ENCODE data around the gene PDE3A.

DNA sequence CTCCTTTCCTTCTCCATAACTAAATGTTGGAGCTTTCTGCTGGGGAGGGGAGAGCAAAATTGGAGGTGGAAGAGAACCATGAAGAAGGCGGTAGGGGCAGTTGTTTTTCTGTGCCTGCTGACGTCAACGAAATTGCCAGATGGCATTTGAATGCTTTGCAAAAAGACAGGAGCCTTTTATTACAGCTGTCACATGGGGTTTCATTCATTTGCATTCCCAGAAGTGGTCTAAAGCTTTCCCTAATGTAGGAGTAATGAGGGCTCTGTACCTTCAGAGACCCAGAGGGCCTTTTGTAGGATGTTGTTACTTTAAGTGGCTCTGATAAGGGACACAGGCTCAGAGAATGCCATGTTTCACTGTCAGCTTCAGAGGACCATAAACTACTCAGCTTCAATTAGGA, 219.7 kb downstream of the PDE3A start:
- TF ChIP-seq, protein P1, sequence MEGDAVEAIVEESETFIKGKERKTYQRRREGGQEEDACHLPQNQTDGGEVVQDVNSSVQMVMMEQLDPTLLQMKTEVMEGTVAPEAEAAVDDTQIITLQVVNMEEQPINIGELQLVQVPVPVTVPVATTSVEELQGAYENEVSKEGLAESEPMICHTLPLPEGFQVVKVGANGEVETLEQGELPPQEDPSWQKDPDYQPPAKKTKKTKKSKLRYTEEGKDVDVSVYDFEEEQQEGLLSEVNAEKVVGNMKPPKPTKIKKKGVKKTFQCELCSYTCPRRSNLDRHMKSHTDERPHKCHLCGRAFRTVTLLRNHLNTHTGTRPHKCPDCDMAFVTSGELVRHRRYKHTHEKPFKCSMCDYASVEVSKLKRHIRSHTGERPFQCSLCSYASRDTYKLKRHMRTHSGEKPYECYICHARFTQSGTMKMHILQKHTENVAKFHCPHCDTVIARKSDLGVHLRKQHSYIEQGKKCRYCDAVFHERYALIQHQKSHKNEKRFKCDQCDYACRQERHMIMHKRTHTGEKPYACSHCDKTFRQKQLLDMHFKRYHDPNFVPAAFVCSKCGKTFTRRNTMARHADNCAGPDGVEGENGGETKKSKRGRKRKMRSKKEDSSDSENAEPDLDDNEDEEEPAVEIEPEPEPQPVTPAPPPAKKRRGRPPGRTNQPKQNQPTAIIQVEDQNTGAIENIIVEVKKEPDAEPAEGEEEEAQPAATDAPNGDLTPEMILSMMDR (conservative IDR thresholded peaks at IDR 0.05; ENCODE audit: low read depth, low read length) = no peak
- no peak for TF ChIP-seq EZH2 (IDR thresholded peaks at IDR 0.05; ENCODE audit: borderline replicate concordance, low read depth, low read length, poor library complexity, severe bottlenecking)
